GM21619 (cell line): ENCODE measurements around the gene GNPAT.
"Not testable (repeated sequence)": the region's sequence is repeated elsewhere in the genome, so short reads cannot be mapped to it uniquely, and the experiment has no call there.

ENCODE experiments used
- ATAC-seq: cut with Tn5 transposase; IDR thresholded peaks from one replicate; pipeline ENCODE4 v1.9.1; 2021; ENCODE audit not compliant: unreplicated experiment

Gene GNPAT

DNA sequence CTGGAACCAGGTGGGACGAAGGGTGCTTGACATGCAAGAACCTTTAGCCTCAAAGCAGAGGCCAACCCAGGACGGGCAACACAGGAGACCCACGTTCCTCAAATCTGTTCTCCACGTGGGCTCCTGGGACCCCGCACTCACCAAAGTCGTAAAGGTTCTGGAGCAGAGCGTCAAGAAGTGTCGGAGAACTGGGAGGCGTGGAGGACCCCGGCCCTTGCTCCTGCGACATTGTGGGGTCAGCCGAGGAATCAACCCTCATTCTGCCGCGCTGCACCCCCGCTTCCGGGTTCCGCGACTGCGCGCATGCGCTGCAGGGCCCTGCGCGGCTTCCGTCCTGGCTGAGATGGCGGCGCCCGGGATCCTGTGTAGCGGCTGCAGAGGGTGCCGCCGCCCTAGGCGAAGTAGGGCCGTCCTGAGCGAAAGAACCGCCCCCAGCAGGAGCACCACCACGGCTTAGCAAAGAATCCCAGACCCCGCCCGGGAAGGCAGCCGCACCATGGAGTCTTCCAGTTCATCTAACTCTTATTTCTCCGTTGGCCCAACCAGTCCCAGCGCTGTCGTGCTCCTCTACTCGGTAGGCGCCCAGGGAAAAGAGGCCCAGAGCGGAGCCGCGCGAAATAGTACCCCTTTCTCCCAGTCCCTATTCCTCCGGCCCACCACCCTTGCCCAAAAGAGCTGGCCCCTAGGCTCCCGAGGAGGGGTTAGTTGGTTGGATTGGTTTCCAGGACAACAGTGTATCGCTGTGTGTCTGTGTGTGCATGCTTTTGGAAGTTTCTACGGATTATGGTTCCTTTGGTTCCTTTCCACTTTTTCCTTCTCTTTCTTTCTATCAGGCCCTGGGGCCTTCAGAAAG lies at the start of gene GNPAT:
Gene GNPAT (plus strand): TSS at position 330 of the 853 bp plus-strand sequence. CDS start 167 bp downstream, at position 497.
- peak; percentile 93 for ATAC-seq

DNA sequence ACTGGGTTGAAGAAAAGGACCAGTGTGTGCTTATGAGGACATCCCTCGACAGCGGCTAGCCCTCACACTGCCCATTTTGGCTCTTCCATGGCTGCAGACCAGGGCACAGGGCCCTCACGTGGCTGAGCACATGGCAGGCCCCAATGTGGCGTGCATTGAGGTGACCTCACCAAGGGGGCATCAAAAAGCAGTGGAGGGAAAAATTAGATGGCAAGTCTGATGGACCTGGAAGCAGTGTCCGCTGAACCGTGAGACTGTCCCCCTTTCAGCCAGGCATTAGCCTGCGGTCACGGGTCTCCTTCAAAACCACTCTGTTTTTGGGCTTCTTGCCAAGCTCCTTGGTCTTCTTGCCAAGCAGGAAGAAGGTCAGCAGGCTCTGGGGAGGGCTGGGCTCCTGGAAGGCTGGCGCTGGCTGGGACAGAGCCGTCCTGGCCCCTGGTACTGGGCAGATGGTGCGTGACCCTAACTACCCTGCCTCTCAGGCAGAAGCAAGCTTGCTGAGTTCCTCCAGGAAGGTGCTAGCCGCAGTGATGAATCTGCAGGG lies 48.3 kb upstream of the GNPAT start:
- no peak for ATAC-seq

DNA sequence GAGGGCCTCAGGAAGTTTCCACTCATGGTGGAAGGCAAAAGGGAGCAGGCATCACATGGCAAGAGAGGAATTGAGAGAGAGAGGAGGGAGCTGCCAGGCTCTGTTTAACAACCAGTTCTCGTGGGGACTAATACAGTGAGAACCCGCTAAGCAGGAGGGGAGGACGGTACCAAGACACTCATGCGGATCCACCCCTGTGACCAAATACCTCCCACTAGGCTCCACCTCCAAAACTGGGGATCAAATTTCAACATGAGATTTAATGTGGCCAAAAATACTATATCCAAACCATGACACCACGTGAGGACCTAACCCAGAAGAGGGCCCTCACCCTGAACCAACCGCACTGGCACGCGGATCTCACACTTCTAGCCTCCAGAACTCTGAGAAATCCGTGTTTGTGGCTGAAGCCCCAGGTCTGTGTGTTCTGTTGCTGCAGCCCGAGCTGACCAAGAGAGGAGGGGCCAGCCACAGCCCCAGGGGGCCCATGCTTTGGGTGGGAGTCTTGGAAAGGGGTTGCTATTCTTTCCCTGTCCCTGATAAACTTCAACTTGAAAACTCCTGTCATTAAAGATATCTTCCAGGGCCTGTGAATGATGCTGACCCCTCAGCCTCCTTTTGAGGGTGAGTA lies 47.2 kb upstream of the GNPAT start:
- no peak for ATAC-seq

DNA sequence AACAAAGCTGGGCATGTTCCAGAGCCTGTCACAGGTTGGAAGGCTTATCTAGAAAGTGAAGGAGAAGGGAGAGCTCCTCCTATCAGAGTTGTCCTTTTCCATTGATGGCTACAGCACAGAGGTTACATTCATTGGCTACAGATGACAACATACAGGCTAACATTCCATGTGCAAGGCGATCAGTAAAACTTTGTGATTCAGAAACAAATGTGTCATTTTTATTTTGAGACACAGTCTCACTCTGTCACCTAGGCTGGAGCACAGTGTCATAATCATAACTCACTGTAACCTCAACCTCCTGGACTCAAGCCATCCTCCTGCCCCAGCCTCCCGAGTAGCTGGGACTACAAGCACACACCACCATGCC lies 46.6 kb upstream of the GNPAT start:
- no peak for ATAC-seq

DNA sequence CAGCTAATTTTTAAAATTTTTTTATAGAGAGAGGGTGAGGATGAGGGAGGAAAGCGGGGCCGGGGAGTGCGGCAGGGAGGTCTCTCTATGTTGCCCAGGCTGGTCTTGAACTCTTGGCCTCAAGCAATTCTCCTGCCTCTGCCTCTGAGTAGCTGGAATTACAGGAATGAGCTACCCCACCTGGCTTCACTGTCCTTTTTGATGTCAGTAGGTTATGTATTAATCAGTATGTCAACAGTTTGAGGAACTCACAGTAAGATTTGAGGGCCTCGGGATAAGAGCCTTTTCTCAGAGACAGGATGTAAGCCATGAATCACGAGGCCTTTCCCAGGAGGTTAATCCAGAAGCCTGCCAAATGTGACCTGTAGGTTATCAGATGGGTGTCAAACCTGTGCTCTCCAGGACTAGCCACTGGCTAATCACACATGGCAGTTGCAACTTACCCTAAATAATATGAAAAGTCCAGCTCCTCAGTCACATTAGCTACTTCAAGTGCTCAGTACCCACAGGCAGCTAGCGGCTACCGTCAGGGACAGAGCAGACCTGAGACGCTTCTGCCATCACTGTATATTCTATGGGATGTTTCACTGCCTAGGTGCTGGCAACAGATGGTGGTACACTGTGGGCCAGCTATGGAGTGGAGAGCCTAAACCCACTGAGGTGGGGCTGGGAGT lies 46.0 kb upstream of the GNPAT start:
- ATAC-seq: no peak

DNA sequence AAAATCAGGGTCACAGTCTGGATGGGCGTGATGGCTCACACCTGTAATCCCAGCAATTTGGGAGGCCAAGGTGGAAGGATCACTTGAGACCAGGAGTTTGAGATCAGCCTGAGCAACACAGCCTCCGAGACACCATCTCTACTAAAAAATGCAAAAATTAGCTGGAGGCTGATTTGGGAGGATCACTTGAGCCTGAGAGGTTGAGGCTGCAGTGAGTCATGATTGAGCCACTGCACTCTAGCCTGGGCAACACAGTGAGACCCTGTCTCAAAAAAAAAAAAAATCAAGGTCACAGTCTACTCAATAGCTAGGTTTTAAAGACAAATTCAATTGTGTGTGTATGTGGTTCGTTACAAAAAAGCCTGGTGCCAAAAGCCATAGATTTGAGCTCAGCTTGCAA lies 44.7 kb upstream of the GNPAT start:
- ATAC-seq: no peak

DNA sequence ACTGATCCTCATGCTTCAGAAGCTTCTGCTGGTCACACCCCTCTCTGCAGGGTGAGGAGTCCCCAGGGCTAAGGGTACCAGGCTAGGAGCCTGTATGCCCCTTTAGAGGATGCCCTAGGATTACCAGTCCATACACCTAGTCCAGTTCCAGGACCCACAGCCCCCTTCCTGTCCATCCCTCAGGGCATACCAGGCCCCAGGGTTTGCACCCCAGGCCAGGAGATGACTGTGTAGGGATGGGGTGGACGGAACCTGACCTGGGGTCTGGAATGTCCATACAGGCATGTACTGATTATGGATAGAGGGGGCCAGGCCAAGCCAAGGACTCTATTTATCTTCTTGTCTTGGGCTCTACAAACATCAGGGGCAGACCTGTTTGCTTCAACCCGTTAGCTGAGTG lies 44.3 kb upstream of the GNPAT start:
- ATAC-seq: no peak

DNA sequence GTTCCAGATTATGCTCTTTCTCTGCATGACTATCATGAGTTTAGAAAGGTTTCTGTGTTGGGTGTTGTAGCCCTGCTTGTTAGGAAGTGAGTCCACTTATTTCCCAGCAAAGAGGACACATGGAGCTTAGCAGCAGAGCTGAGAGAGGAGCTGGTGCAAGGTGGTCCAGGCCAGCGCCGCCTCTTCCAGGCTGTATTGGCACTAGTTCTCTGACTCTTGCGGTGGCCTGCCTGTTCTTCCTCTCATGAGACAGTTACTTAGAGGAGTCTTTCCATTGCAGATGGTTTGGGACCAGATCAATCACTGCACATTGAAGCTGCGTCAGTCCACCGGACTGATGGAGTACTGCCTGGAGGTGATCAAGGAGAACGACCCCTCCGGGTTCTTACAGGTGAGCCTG lies 41.1 kb upstream of the GNPAT start:
- ATAC-seq: no peak

DNA sequence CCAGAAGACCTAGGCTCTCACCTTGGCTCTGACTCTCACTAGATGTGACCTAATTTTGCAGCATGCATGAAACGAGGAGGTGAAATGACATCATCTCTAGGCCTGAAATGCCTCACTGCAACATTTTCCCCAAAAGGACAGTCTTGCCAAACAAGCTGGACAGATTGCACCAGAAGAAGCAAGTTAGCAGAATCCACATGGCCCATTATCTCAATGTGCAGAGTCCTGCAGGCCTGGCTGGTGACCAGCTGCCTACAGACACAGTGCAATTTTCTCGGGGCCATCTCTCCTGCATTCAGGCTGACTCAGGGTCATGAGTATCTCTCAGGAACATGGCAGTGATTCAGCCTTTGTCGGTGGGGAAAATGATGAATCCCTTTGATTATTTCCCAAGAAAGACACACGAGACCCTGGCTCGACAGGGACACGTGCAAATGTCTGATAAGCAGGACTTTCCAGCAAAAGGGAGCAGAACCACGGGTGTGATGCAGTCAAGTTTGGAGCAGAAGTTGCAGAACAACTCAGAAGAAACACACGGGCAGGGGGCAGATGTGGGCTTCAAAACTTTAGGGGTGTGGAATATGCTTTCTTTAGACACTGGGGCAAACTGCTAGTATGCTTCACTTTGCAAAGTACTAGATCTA lies 40.5 kb upstream of the GNPAT start:
- no peak for ATAC-seq

DNA sequence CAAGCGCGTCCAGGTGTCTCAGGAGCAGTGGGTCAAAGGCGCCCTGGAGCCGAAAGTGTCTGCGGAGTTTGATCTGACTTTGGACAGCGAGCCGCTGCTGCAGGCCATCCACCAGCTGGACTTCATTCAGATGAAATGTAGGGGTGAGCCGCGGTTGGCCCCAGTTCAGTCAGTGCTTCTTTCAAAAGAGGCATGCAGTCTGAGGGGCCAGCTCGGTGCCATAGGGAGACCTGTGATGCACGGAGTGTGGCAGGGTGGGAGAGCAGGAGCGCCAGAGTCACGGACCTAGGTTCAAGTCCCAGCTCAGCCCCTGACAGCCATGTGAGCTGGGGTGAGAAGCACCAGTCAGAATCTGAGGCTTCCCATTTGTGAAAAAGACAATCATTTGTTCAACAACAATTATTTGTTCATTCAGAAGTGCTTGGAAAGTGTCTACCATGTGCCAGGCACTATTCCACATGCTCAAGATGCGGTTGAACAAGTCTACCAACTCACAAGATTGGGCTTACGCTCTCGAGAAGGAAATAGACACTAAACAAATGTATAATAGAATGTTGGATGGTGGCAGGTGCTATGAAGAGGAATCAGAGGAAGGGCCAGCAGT lies 39.5 kb upstream of the GNPAT start:
- no peak for ATAC-seq

DNA sequence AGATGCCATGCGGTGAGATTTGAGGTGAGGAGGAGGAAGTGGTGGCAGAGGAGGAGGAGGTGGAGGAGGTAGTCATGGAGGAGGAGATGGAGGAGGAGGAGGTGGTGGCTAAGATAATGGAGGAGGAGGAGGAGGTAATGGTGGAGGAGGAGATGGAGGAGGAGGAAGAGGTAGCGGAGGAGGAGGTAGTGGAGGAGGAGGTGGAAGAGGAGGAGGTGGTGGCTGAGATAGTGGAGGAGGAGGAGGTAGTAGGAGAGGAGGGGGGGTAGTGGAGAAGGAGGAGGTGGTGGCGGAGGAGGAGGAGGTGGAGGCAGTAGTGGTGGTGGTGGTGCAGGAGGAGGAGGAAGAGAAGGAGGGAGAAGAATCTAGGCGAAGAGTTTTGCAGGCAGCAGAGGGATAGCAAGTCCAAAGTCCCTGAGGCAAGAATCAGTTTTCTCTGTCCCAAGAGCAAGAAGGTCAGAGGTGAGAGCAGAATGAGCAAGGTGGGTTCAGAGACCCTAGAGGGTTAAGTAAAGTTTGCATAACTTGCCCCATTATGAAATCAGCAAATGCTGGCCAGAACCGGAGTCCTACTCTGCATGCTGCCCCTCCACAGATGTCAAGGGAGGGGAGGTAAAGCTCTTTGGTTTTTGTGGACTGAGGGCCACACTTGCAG lies 38.9 kb upstream of the GNPAT start:
- no peak for ATAC-seq

DNA sequence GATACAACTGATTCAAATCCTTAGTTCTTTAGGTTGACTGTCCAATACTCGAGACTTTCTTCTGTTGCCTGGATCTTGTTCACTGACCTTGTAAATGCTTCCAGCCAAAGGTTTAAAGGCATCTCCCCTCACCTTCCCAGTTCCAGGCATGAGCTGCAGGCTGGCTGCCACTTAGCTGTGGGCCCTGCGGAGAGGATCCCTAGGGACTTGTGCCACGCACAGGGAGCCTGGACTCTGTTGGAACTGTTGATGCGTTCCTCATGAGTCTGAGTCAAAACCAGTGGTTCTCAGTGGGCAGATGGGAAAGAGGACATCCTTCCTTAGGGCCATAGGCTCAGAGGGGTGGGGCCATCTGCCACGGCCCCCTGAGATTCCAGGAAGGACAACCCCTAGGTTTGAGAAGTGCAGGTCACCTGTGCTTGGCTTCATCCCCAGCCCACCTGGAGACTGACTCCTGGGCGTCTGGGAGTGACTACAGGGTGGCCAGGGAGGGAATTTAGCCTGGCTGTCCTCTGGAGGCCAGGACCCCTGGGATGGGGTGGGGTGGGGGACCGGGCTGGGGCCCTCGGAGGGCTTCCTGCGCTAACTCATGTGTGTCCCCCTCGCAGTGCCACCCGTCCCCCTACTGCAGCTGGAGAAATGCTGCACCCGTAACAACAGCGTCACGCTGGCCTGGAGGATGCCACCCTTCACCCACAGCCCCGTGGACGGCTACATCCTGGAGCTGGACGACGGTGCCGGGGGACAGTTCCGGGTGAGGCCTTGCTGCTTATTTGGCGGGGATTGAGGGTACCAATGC lies 37.6 kb upstream of the GNPAT start:
- ATAC-seq: no peak

DNA sequence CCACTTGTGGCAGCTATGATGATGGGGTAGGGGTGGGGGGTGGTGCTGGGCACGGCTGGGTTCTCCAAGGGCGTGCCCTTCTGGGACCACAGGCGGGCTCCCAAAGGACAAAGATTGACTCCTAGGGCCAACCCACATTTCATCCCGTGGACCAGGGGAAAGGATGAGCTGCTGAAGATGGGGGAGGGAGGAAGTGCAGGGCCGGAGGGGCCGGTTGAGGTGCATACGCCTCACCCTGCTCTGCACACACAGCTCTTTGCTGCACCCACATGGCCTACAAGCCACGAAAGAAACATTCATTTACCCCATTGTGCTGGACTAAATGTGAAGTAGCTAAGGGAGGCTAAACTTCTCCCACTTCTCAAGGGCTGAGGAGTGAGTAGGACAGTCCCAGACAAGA lies 34.2 kb upstream of the GNPAT start:
- no peak for ATAC-seq

DNA sequence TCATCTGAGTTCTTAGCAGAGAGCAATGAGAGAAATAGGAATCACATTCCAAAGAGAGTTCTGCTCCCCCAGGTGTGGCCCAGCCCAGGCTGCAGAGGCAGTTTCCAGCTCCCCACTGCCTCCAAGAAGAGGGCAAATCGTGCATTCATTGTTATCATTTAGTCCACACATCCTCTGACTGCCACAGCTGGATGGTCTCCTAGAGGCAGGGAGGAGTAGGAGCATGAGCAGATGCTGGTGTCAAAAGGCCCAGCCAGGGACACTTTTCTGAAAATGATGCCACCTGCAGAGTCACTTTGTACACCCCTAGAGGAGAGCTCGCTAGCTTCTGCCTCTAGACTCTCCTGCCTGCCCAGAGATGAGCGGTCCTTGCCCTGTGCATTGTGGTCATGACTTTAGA lies 33.6 kb upstream of the GNPAT start:
- no peak for ATAC-seq

DNA sequence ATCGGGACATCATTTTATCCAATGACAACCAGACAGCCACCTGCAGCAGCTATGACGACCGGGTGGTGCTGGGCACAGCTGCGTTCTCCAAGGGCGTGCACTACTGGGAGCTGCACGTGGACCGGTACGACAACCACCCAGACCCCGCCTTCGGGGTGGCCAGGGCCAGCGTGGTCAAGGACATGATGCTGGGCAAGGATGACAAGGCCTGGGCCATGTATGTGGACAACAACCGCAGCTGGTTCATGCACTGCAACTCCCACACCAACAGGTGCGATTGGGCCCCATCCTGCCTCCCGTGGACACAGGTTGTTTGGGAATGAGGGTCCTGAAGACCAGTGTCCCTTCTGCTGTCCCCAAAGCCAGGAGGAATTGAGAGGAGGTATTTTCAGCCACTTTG lies 32.0 kb upstream of the GNPAT start:
- no peak for ATAC-seq

DNA sequence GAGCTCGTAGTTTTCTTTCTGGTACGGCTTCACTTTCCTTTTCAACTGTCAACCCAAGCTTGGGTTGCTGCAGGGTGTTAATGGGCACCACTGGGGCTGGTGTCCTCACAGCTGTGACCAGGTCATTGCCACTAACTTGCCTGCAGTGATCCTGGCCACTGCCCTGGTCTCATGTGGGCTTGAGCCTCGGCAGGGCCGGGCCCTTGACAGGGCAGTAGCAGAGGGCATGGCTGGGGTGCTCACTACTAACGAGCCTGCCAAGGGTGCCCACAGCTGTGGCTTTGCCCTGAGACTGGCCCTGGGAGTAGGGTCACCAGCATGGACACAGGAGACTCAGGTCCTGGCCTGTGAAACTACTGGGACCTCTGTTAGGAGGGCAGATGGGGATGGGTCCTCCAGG lies 31.5 kb upstream of the GNPAT start:
- no peak for ATAC-seq

DNA sequence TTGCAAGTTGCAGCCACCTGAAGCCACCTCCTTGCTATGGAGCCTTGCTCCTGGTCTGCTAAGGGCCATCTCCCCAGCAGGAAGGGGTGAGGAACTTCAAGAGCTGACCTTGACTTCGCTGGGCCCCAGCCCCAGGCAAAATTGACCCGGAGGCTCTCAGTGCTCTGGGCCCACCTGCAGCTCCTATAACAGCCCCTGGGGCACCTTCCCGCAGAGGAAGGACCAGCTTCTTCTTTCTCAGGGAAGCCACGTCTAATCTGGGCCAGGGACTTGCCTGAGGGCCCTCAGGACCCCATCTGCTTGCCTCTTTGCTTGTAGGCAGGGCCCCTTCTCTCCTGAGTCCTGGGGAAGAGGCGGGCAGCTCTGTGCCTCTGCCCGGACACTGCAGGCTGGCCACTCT lies 30.9 kb upstream of the GNPAT start:
- no peak for ATAC-seq

DNA sequence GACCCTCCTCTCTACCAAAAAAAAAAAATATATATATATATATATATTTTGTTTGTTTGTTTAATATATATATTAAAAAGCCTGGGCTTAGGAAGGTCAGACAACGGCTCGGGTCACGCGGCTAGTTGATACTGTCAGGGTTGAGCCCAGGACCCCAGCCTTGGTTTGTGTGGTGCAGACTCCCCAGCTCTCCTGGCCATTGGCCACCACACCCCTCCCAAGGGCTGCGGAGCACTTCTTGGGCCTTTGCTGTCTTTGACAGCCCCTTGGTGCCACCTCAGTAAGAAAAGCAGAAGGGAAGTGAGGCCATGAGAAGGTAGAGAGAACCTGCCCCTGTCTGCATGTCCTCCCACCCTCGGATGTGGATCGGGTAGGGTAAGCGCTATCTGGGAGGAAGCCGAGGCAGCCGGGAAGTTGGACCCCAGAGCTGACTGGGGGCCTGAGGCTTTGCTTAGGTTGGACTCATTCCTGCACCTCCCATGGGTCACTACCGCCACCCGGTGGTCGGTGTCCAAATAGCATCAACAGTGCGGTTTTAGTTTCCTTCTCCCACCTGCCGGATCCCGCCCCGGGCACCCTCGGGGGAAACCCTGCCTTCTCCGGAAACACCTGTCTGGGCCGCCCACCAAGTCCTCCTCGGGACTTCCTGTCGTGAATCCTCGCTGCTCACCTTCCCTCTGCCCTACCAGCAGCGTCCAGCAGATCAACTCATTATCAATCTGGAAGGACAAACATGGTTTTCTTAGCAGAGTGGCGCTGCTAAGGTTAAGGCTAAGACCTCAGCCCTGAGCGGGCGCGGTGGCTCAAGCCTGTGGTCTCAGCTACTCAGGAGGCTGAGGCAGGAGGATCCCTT lies 29.8 kb upstream of the GNPAT start:
- peak; percentile 87 for ATAC-seq

DNA sequence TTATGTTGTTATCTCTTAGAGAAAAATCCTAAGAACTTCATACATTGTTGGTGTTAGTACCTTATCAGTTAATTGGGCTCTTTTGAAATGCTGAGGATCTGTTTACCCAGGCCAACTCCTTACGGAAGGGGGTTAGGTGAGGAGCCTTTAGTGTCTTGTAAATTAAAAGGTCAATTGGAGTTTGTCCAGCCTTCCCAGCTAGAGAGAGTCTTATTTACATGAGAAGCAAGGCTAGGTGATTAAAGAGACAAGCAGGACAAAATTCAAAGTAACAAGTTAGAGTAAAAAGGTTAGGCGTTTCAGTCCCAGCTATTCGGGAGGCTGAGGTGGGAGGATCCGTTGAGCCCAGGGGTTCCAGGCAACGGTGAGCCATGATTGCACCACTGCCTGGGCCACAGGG lies 28.7 kb upstream of the GNPAT start:
- not testable (repeated sequence) for ATAC-seq
